Measurements from ENCODE around the gene YRDC. TPM values are rescaled to one million over a fixed set of nuclear protein-coding genes. Genes with fewer than 3 reads are reported as not detected.

Gene YRDC, protein sequence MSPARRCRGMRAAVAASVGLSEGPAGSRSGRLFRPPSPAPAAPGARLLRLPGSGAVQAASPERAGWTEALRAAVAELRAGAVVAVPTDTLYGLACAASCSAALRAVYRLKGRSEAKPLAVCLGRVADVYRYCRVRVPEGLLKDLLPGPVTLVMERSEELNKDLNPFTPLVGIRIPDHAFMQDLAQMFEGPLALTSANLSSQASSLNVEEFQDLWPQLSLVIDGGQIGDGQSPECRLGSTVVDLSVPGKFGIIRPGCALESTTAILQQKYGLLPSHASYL
- 18.6 to 21.2 TPM (median 19.8 TPM) in 3 replicates for total RNA-seq

DNA sequence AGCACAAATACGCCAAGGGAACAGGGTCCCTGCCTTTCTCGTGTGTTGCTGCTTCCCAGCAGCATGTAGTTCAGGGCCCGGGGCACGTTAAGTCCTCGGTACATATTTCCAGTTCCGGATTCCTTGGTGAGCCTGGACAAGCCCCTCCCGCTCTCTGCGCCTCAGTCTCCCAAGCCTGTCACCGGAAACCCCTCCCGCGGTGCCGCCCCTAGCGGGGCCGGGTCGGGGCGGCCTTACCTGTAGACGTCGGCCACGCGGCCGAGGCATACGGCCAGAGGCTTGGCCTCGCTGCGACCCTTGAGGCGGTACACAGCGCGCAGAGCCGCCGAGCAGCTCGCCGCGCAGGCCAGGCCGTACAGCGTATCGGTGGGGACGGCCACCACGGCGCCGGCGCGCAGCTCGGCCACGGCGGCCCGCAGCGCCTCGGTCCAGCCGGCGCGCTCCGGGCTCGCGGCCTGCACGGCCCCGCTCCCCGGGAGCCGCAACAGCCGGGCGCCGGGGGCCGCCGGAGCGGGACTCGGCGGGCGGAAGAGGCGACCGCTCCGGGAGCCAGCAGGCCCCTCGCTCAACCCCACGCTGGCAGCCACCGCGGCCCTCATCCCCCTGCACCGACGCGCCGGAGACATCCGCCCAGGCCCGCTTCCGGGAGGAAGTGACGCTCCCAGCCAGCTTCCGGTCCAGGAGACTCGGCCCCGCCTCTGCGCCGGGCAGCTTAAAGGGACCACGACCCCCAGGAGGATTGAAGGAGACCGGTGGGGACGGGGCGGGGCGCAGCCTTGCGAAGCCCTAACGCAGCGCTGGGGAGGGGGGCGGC, at the start of gene YRDC, which contains the start of gene C1orf122:
Gene YRDC (minus strand): TSS at position 654 of the 814 bp plus-strand sequence. CDS start 28 bp downstream, at position 626.
Gene C1orf122 (plus strand): TSS at position 236 of the 814 bp plus-strand sequence. CDS start 615 bp downstream, outside the sequence.
- peak; percentile 89 to 93 for DNase-seq (ENCODE audit: low spot score in 2 of 2, unreplicated experiment in 2 of 2)
- H3K27ac Mint-ChIP-seq: peak within 1 kb of the TSS; percentile 95
- TF ChIP-seq, protein P1, sequence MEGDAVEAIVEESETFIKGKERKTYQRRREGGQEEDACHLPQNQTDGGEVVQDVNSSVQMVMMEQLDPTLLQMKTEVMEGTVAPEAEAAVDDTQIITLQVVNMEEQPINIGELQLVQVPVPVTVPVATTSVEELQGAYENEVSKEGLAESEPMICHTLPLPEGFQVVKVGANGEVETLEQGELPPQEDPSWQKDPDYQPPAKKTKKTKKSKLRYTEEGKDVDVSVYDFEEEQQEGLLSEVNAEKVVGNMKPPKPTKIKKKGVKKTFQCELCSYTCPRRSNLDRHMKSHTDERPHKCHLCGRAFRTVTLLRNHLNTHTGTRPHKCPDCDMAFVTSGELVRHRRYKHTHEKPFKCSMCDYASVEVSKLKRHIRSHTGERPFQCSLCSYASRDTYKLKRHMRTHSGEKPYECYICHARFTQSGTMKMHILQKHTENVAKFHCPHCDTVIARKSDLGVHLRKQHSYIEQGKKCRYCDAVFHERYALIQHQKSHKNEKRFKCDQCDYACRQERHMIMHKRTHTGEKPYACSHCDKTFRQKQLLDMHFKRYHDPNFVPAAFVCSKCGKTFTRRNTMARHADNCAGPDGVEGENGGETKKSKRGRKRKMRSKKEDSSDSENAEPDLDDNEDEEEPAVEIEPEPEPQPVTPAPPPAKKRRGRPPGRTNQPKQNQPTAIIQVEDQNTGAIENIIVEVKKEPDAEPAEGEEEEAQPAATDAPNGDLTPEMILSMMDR (IDR thresholded peaks at IDR 0.05; ENCODE audit: unreplicated experiment): no peak
- no peaks in the 10 kb centered on the region for H3K27me3 Mint-ChIP-seq (ENCODE audit: low read depth)
- H3K4me3 Mint-ChIP-seq: peak within 1 kb of the TSS; percentile 91
- H3K36me3 Mint-ChIP-seq: peaks cover 17% of the 10 kb centered on the region
- no peaks in the 10 kb centered on the region for H3K9me3 Mint-ChIP-seq
- peaks cover 13% of the 10 kb centered on the region for H3K4me1 Mint-ChIP-seq

DNA sequence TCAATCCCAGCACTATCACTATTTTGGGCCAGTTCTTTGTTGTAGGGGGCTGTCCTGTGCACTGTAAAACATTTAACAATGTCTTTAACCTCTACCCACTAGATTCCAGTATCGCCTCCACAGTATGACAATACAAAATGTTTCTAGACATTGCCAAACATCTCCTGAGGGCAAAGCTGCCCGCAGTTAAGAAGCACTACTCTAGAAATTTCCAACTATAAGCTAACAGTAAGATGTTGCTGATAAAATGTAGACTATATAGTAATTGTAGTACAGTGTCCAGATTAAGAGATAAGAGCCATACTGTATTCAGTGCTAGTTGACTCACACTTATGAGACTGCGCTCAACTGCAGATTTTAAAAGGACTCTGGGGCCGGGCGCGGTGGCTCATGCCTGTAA, 46.4 kb upstream of the YRDC start:
- TF ChIP-seq, protein P1 (IDR thresholded peaks at IDR 0.05; ENCODE audit: unreplicated experiment): no peak
- Mint-ChIP-seq H3K36me3 (peaks cover 11% of the 10 kb centered on the region), H3K4me1 (peaks cover 14% of the 10 kb centered on the region), H3K9me3 (no peaks in the 10 kb centered on the region), H3K27me3 (ENCODE audit: low read depth) (no peaks in the 10 kb centered on the region), H3K4me3 (no peak overlapping the region), H3K27ac (no peak overlapping the region)
- DNase-seq (ENCODE audit: low spot score in 2 of 2, unreplicated experiment in 2 of 2): no peak

DNA sequence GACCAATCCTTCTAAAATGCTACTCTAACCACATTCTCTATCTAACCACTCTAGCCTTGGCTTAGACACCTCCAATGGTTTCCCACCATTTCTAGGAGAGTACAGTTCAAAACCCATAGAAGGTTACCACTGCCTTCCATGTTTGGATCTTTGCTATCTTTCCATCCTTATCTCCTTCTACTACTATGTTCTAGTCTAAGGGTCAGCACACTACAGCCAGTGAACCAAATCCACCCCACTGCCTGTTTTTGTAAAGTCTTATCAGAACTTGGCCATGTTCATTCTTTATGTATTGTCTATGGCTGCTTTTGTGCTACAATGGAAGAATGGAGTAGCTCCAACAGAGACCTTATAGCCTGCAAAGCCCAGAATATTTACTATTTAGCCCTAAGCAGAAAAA, 45.1 kb upstream of the YRDC start:
- Mint-ChIP-seq H3K27ac (no peak overlapping the region), H3K27me3 (ENCODE audit: low read depth) (no peaks in the 10 kb centered on the region), H3K9me3 (no peaks in the 10 kb centered on the region), H3K4me3 (no peak overlapping the region), H3K4me1 (peaks cover 6% of the 10 kb centered on the region), H3K36me3 (peaks cover 11% of the 10 kb centered on the region)
- TF ChIP-seq, protein P1 (IDR thresholded peaks at IDR 0.05; ENCODE audit: unreplicated experiment): no peak
- no peak for DNase-seq (ENCODE audit: low spot score in 2 of 2, unreplicated experiment in 2 of 2)

DNA sequence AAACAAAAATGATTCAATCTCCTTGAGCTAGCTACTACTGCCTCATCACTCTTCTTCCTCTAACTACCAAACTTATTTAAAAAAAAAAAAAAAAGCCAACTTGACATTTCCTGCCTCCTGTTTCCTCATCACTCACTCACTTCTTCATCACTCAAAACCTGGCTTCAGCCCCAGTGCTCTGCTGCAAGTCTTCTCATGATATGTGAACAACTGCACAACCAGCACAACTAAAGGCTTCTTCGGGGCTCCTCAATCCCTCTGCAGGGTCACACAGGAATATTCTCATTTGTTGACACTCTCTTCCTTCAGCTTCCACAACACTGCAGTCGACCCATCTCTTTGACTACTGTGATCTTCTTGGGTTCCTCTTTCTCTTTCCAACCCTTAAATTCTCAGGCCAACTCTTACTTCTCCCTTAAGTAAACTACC, 43.8 kb upstream of the YRDC start:
- DNase-seq (ENCODE audit: low spot score in 2 of 2, unreplicated experiment in 2 of 2): no peak
- no peak overlapping the region for H3K4me3 Mint-ChIP-seq
- H3K27me3 Mint-ChIP-seq (ENCODE audit: low read depth): no peaks in the 10 kb centered on the region
- peaks cover 4% of the 10 kb centered on the region for H3K4me1 Mint-ChIP-seq
- no peaks in the 10 kb centered on the region for H3K9me3 Mint-ChIP-seq
- TF ChIP-seq, protein P1 (IDR thresholded peaks at IDR 0.05; ENCODE audit: unreplicated experiment): no peak
- peaks cover 8% of the 10 kb centered on the region for H3K36me3 Mint-ChIP-seq
- H3K27ac Mint-ChIP-seq: no peak overlapping the region

DNA sequence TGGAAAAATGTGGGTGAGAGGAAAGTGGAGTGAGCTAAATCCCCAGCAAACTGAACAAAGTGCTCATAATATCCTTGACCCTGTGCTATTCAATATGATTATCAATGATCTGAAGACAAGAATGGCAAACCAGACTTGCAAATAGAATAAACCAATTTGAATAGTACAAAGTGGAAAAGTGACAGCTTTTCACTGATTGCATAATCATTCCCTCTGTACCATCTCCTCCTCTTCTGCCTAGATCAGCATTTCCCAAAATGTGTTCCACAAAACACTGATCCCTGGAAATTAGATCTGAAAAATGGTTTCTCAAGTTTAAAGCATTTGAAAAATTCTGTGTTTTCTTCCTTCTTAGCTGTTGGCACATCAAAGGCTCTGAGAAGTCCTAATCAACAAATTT, 43.3 kb upstream of the YRDC start:
- TF ChIP-seq, protein P1 (IDR thresholded peaks at IDR 0.05; ENCODE audit: unreplicated experiment): no peak

More for the DNA sequence above, 43.3 kb upstream of the YRDC start:
- no peak for DNase-seq (ENCODE audit: low spot score in 2 of 2, unreplicated experiment in 2 of 2)
- no peaks in the 10 kb centered on the region for H3K9me3 Mint-ChIP-seq
- H3K27ac Mint-ChIP-seq: no peak overlapping the region
- H3K4me3 Mint-ChIP-seq: no peak overlapping the region
- H3K27me3 Mint-ChIP-seq (ENCODE audit: low read depth): no peaks in the 10 kb centered on the region
- H3K36me3 Mint-ChIP-seq: peaks cover 8% of the 10 kb centered on the region
- H3K4me1 Mint-ChIP-seq: peaks cover 4% of the 10 kb centered on the region

All from mesothelial cell of epicardium (in vitro differentiated cells).